ENCODE measurements around the gene ZC3H18. TPM values are rescaled to one million over a fixed set of nuclear protein-coding genes. Genes with fewer than 3 reads are reported as not detected.

ZC3H18 gene
- total RNA-seq, 1 donor from 2014 or later: 49.3 TPM

DNA sequence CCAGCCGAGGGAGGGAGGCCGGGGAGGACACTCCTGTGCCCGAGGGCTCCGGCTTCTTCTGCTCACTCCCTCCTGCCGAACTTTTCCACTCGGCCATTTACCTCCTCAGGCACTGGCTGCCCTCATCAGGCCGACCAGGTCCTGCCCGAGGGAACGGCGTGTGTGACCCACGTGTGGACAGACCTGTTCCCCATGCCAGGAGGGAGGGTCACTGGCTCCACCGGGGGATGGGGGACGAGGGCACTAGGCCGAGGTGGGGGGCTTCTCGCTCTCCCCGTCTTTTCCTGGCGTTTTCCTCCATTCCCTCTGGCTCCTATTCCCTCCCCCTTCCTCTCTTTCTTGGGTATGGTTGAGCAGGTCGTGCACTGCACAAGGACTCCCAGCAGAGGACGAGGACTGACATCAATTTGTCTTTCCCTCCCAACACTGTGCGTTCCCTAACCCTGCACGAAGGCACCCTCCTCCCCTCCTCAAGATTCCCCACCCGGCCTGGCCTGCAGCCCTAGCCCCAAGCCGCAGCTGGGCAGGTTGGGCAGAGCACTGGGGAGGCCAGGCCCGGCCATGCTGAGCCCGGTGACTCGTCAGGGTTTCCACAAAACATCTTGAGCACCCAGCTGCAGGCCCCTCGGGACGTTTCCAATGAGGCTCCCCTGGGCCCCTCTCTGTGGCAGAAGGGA, 64.9 kb downstream of the ZC3H18 start:
- peaks cover 16% of the 10 kb centered on the region for H3K27me3 Mint-ChIP-seq (ENCODE audit: unreplicated experiment)
- no peaks in the 10 kb centered on the region for H3K4me1 Mint-ChIP-seq (ENCODE audit: unreplicated experiment)
- H3K4me3 Mint-ChIP-seq (ENCODE audit: unreplicated experiment): no peak overlapping the region
- TF ChIP-seq, protein P1, sequence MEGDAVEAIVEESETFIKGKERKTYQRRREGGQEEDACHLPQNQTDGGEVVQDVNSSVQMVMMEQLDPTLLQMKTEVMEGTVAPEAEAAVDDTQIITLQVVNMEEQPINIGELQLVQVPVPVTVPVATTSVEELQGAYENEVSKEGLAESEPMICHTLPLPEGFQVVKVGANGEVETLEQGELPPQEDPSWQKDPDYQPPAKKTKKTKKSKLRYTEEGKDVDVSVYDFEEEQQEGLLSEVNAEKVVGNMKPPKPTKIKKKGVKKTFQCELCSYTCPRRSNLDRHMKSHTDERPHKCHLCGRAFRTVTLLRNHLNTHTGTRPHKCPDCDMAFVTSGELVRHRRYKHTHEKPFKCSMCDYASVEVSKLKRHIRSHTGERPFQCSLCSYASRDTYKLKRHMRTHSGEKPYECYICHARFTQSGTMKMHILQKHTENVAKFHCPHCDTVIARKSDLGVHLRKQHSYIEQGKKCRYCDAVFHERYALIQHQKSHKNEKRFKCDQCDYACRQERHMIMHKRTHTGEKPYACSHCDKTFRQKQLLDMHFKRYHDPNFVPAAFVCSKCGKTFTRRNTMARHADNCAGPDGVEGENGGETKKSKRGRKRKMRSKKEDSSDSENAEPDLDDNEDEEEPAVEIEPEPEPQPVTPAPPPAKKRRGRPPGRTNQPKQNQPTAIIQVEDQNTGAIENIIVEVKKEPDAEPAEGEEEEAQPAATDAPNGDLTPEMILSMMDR (IDR thresholded peaks at IDR 0.05; ENCODE audit: unreplicated experiment): no peak
- no peak for DNase-seq (ENCODE audit: low spot score)
- H3K36me3 Mint-ChIP-seq (ENCODE audit: low read depth, unreplicated experiment): peaks cover 15% of the 10 kb centered on the region
- no peak overlapping the region for H3K27ac Mint-ChIP-seq (ENCODE audit: unreplicated experiment)
- no peaks in the 10 kb centered on the region for H3K9me3 Mint-ChIP-seq (ENCODE audit: unreplicated experiment)

- Mint-ChIP-seq H3K27ac (ENCODE audit: unreplicated experiment) (no peak overlapping the region), H3K27me3 (ENCODE audit: unreplicated experiment) (peaks cover 16% of the 10 kb centered on the region), H3K4me1 (ENCODE audit: unreplicated experiment) (no peaks in the 10 kb centered on the region), H3K36me3 (ENCODE audit: low read depth, unreplicated experiment) (peaks cover 15% of the 10 kb centered on the region), H3K9me3 (ENCODE audit: unreplicated experiment) (no peaks in the 10 kb centered on the region), H3K4me3 (ENCODE audit: unreplicated experiment) (no peak overlapping the region)
- TF ChIP-seq, protein P1 (IDR thresholded peaks at IDR 0.05; ENCODE audit: unreplicated experiment): no peak
- DNase-seq (ENCODE audit: low spot score): no peak
Observed at GRCh38 chr16:88635671-88636319, 65.6 kb downstream of the ZC3H18 start.

DNA sequence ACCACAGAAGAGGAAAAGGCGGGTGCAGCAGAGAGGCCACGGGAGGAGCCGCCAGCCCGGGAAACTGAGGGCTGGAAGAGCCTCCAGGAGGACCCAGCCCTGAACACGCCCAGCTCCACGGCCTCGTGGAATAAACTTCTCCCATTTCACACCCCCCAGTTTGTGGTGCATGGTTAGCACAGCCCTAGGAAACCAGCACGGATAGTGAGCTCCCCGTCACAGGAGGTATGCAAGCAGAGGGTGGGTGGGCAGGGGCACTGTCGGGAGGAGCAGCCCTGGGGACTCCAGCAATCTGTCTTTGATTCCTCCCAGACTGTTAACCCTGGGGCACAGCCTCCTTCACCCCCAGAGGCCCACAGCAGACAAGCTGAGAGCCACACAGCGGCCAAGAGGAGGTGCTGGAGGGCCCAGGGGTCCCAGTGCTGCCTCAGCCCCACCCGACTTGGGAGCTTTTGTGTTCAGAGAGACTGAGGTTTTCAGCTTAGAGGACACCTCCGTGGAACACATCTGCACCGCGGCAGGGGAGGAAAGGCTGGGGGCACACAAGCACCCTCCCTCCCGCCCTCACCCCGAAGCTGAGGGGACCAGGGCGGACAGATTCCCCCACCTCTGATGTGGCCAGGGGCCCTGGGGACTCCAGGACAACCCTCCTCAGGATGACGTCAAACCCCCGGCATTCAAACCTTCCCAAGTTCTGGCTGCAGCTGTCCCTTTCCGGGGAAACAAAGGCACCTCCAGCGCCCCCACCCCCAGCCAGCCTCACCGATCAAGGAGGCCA, 66.5 kb downstream of the ZC3H18 start:
- DNase-seq (ENCODE audit: low spot score): no peak
- Mint-ChIP-seq H3K27me3 (ENCODE audit: unreplicated experiment) (peaks cover 16% of the 10 kb centered on the region), H3K4me1 (ENCODE audit: unreplicated experiment) (no peaks in the 10 kb centered on the region), H3K27ac (ENCODE audit: unreplicated experiment) (no peak overlapping the region), H3K9me3 (ENCODE audit: unreplicated experiment) (no peaks in the 10 kb centered on the region), H3K36me3 (ENCODE audit: low read depth, unreplicated experiment) (peaks cover 9% of the 10 kb centered on the region), H3K4me3 (ENCODE audit: unreplicated experiment) (no peak overlapping the region)
- TF ChIP-seq, protein P1 (IDR thresholded peaks at IDR 0.05; ENCODE audit: unreplicated experiment): no peak

DNA sequence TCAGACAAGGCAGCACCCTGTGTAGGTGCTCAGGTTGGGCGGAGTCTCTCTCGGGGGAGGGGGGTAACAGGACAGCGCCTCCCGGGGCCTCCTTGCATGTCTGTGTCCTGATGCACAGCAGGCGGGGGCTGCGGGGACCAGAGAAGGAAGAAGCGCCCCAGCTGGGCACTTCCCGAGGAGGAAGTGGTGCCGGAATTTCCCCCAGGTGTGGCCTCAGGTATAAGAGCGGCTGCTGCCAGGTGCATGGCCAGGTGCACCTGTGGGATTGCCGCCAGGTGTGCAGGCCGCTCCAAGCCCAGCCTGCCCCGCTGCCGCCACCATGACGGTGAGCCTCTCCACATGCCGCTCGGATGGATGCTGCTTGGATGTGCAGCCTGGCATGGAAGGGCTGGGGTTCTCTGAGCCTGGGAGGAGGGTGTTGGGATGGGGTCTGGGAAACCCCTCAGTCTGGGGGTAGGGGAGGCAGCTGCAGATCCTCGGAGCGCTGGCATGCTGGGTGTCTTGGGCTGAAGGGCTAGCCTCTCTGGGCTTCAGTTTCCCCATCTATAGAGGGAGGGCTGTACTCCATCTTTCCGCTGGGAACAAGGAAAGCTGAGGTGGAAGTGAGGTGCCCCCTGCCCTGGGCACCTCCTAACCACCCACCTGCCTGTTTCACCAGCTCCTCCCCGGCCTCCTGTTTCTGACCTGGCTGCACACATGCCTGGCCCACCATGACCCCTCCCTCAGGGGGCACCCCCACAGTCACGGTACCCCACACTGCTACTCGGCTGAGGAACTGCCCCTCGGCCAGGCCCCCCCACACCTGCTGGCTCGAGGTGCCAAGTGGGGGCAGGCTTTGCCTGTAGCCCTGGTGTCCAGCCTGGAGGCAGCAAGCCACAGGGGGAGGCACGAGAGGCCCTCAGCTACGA, 68.4 kb downstream of the ZC3H18 start, which contains the start of gene IL17C:
Gene IL17C (plus strand): TSS at position 250 of the 908 bp plus-strand sequence. CDS start 70 bp downstream, at position 320.
- Mint-ChIP-seq H3K27me3 (ENCODE audit: unreplicated experiment) (peaks cover 19% of the 10 kb centered on the region), H3K36me3 (ENCODE audit: low read depth, unreplicated experiment) (peaks cover 7% of the 10 kb centered on the region), H3K27ac (ENCODE audit: unreplicated experiment) (no peak within 1 kb of the TSS), H3K4me1 (ENCODE audit: unreplicated experiment) (no peaks in the 10 kb centered on the region), H3K4me3 (ENCODE audit: unreplicated experiment) (no peak within 1 kb of the TSS), H3K9me3 (ENCODE audit: unreplicated experiment) (no peaks in the 10 kb centered on the region)
- TF ChIP-seq, protein P1 (IDR thresholded peaks at IDR 0.05; ENCODE audit: unreplicated experiment): no peak
- DNase-seq (ENCODE audit: low spot score): no peak

All from endothelial cell (in vitro differentiated cells).